Measurements from ENCODE around the gene PPFIBP1.

PPFIBP1 gene

DNA sequence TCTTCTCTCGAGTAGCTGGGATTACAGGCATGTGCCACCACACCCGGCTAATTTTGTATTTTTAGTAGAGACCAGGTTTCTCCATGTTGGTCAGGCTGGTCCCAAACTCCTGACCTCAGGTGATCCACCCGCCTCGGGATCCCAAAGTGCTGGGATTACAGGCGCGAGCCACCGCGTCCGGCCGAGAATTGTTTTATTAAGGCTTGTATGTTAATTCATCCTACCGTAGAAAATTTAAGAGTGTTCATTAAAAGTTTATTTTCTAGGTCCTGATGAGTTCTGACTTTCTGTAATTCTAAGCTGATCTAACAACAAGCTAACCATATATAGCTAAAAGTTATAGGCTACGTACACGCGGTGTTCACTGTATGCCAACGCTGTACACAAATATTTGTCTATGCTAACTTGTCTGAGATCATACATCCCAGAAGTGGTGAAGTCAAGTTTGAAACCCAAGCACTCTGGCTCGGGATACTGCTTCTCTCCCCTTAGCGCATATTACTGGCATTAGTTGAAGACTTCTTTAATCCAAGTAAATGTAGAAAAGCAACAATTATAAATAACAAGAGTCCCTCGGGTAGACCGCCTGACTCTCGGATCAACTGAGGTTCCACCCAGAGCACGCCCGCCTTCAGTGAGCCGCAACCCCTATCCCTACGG is 186.1 kb downstream of the PPFIBP1 start:
- peak overlapping the region; percentile 81 for H2AFZ ChIP-seq (ENCODE audit: low read length)
- H3K27me3 ChIP-seq (replicated peaks; ENCODE audit: insufficient read depth, low read length): no peaks in the 10 kb centered on the region
- DNase-seq: peak; percentile 12
- no peaks in the 10 kb centered on the region for H3K36me3 ChIP-seq (replicated peaks; ENCODE audit: insufficient read depth, low read length)
- peak overlapping the region; percentile 86 for H3K4me2 ChIP-seq (ENCODE audit: low read depth, low read length)
- no peaks in the 10 kb centered on the region for H3K9me2 ChIP-seq (replicated peaks; ENCODE audit: insufficient read depth, low read length)
- no peaks in the 10 kb centered on the region for H3F3A ChIP-seq (ENCODE audit: insufficient read depth, low read length)
- H3K9me3 ChIP-seq (replicated peaks; ENCODE audit: insufficient read depth, low read length): no peaks in the 10 kb centered on the region
- H3K4me3 ChIP-seq (ENCODE audit: low read length): peak overlapping the region; percentile 87
- TF ChIP-seq, protein P1, sequence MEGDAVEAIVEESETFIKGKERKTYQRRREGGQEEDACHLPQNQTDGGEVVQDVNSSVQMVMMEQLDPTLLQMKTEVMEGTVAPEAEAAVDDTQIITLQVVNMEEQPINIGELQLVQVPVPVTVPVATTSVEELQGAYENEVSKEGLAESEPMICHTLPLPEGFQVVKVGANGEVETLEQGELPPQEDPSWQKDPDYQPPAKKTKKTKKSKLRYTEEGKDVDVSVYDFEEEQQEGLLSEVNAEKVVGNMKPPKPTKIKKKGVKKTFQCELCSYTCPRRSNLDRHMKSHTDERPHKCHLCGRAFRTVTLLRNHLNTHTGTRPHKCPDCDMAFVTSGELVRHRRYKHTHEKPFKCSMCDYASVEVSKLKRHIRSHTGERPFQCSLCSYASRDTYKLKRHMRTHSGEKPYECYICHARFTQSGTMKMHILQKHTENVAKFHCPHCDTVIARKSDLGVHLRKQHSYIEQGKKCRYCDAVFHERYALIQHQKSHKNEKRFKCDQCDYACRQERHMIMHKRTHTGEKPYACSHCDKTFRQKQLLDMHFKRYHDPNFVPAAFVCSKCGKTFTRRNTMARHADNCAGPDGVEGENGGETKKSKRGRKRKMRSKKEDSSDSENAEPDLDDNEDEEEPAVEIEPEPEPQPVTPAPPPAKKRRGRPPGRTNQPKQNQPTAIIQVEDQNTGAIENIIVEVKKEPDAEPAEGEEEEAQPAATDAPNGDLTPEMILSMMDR (IDR thresholded peaks at IDR 0.05; ENCODE audit: low read length): no peak
- TF ChIP-seq EZH2phosphoT487 (IDR thresholded peaks at IDR 0.05; ENCODE audit: low read length) (no peak), EZH2 (optimal IDR thresholded peaks at IDR 0.05; ENCODE audit: low read depth, low read length) (no peak)
- H4K20me1 ChIP-seq (ENCODE audit: insufficient read depth, low read length): peaks cover 3% of the 10 kb centered on the region; the same call in 1 of the 2 replicates
- peak overlapping the region; percentile 42; the same call in 1 of the 2 replicates for H3K27ac ChIP-seq (ENCODE audit: low read length)
- peaks cover 45% of the 10 kb centered on the region for H3K79me2 ChIP-seq (ENCODE audit: low read length)
- peaks cover 4% of the 10 kb centered on the region for H3K4me1 ChIP-seq (ENCODE audit: low read length)
- H3K9ac ChIP-seq (ENCODE audit: low read length): peak overlapping the region; percentile 84

- Histone ChIP-seq H3K27ac (ENCODE audit: low read length) (peak within 1 kb of the TSS; percentile 42; the same call in 1 of the 2 replicates), H3K36me3 (replicated peaks; ENCODE audit: insufficient read depth, low read length) (no peaks in the 10 kb centered on the region; the same call in 1 of the 2 replicates), H3K9me2 (replicated peaks; ENCODE audit: insufficient read depth, low read length) (no peaks in the 10 kb centered on the region), H3K9ac (ENCODE audit: low read length) (peak within 1 kb of the TSS; percentile 84), H4K20me1 (ENCODE audit: insufficient read depth, low read length) (peaks cover 3% of the 10 kb centered on the region; the same call in 1 of the 2 replicates), H3K4me1 (ENCODE audit: low read length) (peaks cover 4% of the 10 kb centered on the region), H3K4me3 (ENCODE audit: low read length) (peak within 1 kb of the TSS; percentile 87), H3K27me3 (replicated peaks; ENCODE audit: insufficient read depth, low read length) (no peaks in the 10 kb centered on the region), H2AFZ (ENCODE audit: low read length) (peak within 1 kb of the TSS; percentile 81), H3K9me3 (replicated peaks; ENCODE audit: insufficient read depth, low read length) (no peaks in the 10 kb centered on the region), H3K4me2 (ENCODE audit: low read depth, low read length) (peak within 1 kb of the TSS; percentile 86), H3F3A (ENCODE audit: insufficient read depth, low read length) (no peaks in the 10 kb centered on the region), H3K79me2 (ENCODE audit: low read length) (peaks cover 50% of the 10 kb centered on the region)
- peak; percentile 91 for DNase-seq
- no peak for TF ChIP-seq EZH2phosphoT487 (IDR thresholded peaks at IDR 0.05; ENCODE audit: low read length)
- TF ChIP-seq, protein P1 (IDR thresholded peaks at IDR 0.05; ENCODE audit: low read length): no peak
- no peak for TF ChIP-seq EZH2 (optimal IDR thresholded peaks at IDR 0.05; ENCODE audit: low read depth, low read length)
Measured at GRCh38 chr12:27710592-27711316, 186.7 kb downstream of the PPFIBP1 start, which contains the start of gene MRPS35. TSS of gene MRPS35 (plus strand) at chr12:27710832. CDS start at chr12:27710844, 12 bp downstream.

DNA sequence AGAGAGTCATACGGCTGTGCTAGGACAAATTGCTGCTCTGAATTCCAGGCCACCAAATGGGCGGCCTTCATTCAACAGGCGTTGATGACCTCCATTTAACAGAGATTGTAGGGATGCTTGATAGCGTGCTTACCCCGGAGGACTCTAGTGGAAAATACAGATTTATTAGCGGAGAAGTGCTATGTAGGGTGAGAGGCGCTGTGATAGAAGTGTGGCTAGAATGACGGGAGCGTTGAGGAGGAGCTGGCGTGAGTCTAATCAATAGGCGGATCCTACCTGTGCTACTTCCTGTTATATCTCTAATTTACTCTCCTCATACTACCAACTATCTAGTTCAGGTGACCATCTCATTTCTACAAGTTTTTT is 187.3 kb downstream of the PPFIBP1 start:
- H3K4me2 ChIP-seq (ENCODE audit: low read depth, low read length): peak overlapping the region; percentile 86
- peaks cover 4% of the 10 kb centered on the region for H3K4me1 ChIP-seq (ENCODE audit: low read length)
- peak overlapping the region; percentile 87 for H3K4me3 ChIP-seq (ENCODE audit: low read length)
- no peaks in the 10 kb centered on the region for H3F3A ChIP-seq (ENCODE audit: insufficient read depth, low read length)
- H2AFZ ChIP-seq (ENCODE audit: low read length): peak overlapping the region; percentile 81
- H3K36me3 ChIP-seq (replicated peaks; ENCODE audit: insufficient read depth, low read length): no peaks in the 10 kb centered on the region; the same call in 1 of the 2 replicates
- peaks cover 3% of the 10 kb centered on the region; the same call in 1 of the 2 replicates for H4K20me1 ChIP-seq (ENCODE audit: insufficient read depth, low read length)
- H3K27me3 ChIP-seq (replicated peaks; ENCODE audit: insufficient read depth, low read length): no peaks in the 10 kb centered on the region
- peak; percentile 19 for DNase-seq
- TF ChIP-seq, protein P1 (IDR thresholded peaks at IDR 0.05; ENCODE audit: low read length): no peak
- TF ChIP-seq EZH2phosphoT487 (IDR thresholded peaks at IDR 0.05; ENCODE audit: low read length) (no peak), EZH2 (optimal IDR thresholded peaks at IDR 0.05; ENCODE audit: low read depth, low read length) (no peak)
- peak overlapping the region; percentile 84 for H3K9ac ChIP-seq (ENCODE audit: low read length)
- H3K9me2 ChIP-seq (replicated peaks; ENCODE audit: insufficient read depth, low read length): no peaks in the 10 kb centered on the region
- peaks cover 50% of the 10 kb centered on the region for H3K79me2 ChIP-seq (ENCODE audit: low read length)
- H3K27ac ChIP-seq (ENCODE audit: low read length): peak overlapping the region; percentile 42; the same call in 1 of the 2 replicates
- H3K9me3 ChIP-seq (replicated peaks; ENCODE audit: insufficient read depth, low read length): no peaks in the 10 kb centered on the region

All from MM.1S (cell line).